HepG2 (cell line): Measurements from ENCODE around the gene AP3B2. TPM values are rescaled to one million over a fixed set of nuclear protein-coding genes. Genes with fewer than 3 reads are reported as not detected.

ENCODE experiments used
- ARHGAP35 ChIP-seq: sonication (generic); formaldehyde crosslinking; IDR thresholded peaks from 2 replicates; pipeline ENCODE4 v1.9.0; 2022; ENCODE audit warnings: mild to moderate bottlenecking, inconsistent platforms, moderate library complexity, missing genetic modification reagents, borderline replicate concordance
- CEBPZ ChIP-seq: IDR thresholded peaks from 2 replicates; pipeline ENCODE4 v1.6.1; 2012; ENCODE audit warnings: low read length, improper control_type of control experiment
- FIP1L1 ChIP-seq: fragments of 200-400 bp; formaldehyde crosslinking; IDR thresholded peaks from 2 replicates; pipeline ENCODE4 v1.6.1; 2018; ENCODE audit warnings: low read depth, mild to moderate bottlenecking, low read length, moderate library complexity, borderline replicate concordance; ENCODE audit not compliant: insufficient read depth
- FOXA1 ChIP-seq, 2 experiments: fragments of 450-650 bp in 1 of 2; sonication (generic) in 1 of 2; formaldehyde crosslinking in 1 of 2; IDR thresholded peaks; 2 replicates each; pipeline versions ENCODE4 v1.4.0 to v1.6.1; 2016 to 2020; ENCODE audit warnings: missing genetic modification reagents in 1 of 2
- FOXO1 ChIP-seq: sonication (generic); formaldehyde crosslinking; IDR thresholded peaks from 2 replicates; pipeline ENCODE4 v1.4.0; 2020; ENCODE audit warnings: missing genetic modification reagents
- FUBP1 ChIP-seq: sonication (generic); formaldehyde crosslinking; IDR thresholded peaks from 2 replicates; pipeline ENCODE4 v1.5.1; 2020; ENCODE audit warnings: missing genetic modification reagents, mild to moderate bottlenecking, borderline replicate concordance
- KLF6 ChIP-seq: IDR thresholded peaks from 2 replicates; pipeline ENCODE4 v1.8.0; 2016; ENCODE audit warnings: missing biosample characterization, missing genetic modification reagents
- MXD1 ChIP-seq: sonication (generic); formaldehyde crosslinking; IDR thresholded peaks from 2 replicates; pipeline ENCODE4 v1.4.0; 2020; ENCODE audit warnings: mild to moderate bottlenecking, missing genetic modification reagents
- ZBTB40 ChIP-seq, 2 experiments: fragments of 450-650 bp in 1 of 2; sonication (generic) in 1 of 2; formaldehyde crosslinking in 1 of 2; IDR thresholded peaks; 2 replicates each; pipeline versions ENCODE4 v1.6.1 to v1.8.0; 2016 to 2022; ENCODE audit warnings: antibody characterized with exemption in 1 of 2, mild to moderate bottlenecking in 1 of 2, missing genetic modification reagents in 1 of 2
- ZNF235 ChIP-seq: sonication (generic); formaldehyde crosslinking; IDR thresholded peaks from 2 replicates; pipeline ENCODE4 v1.8.1; 2023; ENCODE audit warnings: mild to moderate bottlenecking, missing genetic modification reagents, borderline replicate concordance
- ZNF414 ChIP-seq: sonication (generic); formaldehyde crosslinking; IDR thresholded peaks from 2 replicates; pipeline ENCODE4 v1.5.0; 2020; ENCODE audit warnings: missing genetic modification reagents
- polyA plus RNA-seq, 8 experiments: library from polyadenylated mRNA; depleted of rRNA in 3 of 8; stranded (reverse) in 7 of 8; unstranded in 1 of 8; fragments of >200 nt; fragmentation: Illumina TruSeq in 4 of 8; extraction: Trizol in 4 of 8; gene quantifications; 2 replicates each; pipeline versions ENCODE4 v1.2.1 to v1.2.3, GENCODE V29; 2011 to 2016; ENCODE audit warnings: low read depth in 4 of 8, missing spikeins in 1 of 8, mixed read lengths in 1 of 8; ENCODE audit not compliant: insufficient read depth in 1 of 8
- total RNA-seq, 5 experiments: library from RNA; depleted of rRNA; stranded (reverse); fragments of >200 nt; fragmentation: Illumina TruSeq; extraction: Trizol; gene quantifications; 2 replicates each; pipeline ENCODE4 v1.2.3, GENCODE V29; 2016; ENCODE audit warnings: low read depth in 1 of 5

The AP3B2 gene
- total and polyA plus RNA-seq, 2 of the 13 experiments (the other 11 are each of a cell fraction or from before 2014, with no cell fraction given), result not detected

- TF ChIP-seq ZBTB40 (IDR thresholded peaks at IDR 0.05) (no peak), ZBTB40 (CRISPR knock-in tag; IDR thresholded peaks at IDR 0.05) (no peak), FIP1L1 (no peak), FOXA1 (IDR thresholded peaks at IDR 0.05) (no peak), FOXA1 (CRISPR knock-in tag; IDR thresholded peaks at IDR 0.05) (no peak), MXD1 (CRISPR knock-in tag) (peak; percentile 70; the same call in 1 of the 2 replicates), FUBP1 (CRISPR knock-in tag) (no peak), ZNF414 (CRISPR knock-in tag) (no peak), FOXO1 (CRISPR knock-in tag) (no peak), ARHGAP35 (no peak; the same call in 1 of the 2 replicates), ZNF235 (CRISPR knock-in tag) (no peak), CEBPZ (no peak), KLF6 (CRISPR knock-in tag) (peak; percentile 72)
These were observed at the start of gene AP3B2 (continued) for GRCh38 chr15:82709421-82710207.
